Endothelial cell (in vitro differentiated cells): ENCODE results near the gene TRIM26. TPM values are rescaled to one million over a fixed set of nuclear protein-coding genes. Genes with fewer than 3 reads are reported as not detected.

Experiments
- DNase-seq: peaks from one replicate; pipeline ENCODE4 v3.0.0; 2021; ENCODE audit warnings: low spot score
- H3K27ac Mint-ChIP-seq: one replicate; pipeline ENCODE4 v1.8.0; 2021; ENCODE audit warnings: mixed read lengths, inconsistent platforms; ENCODE audit not compliant: unreplicated experiment
- H3K27me3 Mint-ChIP-seq: one replicate; pipeline ENCODE4 v1.8.0; 2021; ENCODE audit warnings: mild to moderate bottlenecking, moderate library complexity, mixed read lengths, inconsistent platforms; ENCODE audit not compliant: unreplicated experiment
- H3K36me3 Mint-ChIP-seq: one replicate; pipeline ENCODE4 v1.8.0; 2021; ENCODE audit warnings: mild to moderate bottlenecking, low read depth, mixed read lengths, inconsistent platforms; ENCODE audit not compliant: unreplicated experiment
- H3K4me1 Mint-ChIP-seq: one replicate; pipeline ENCODE4 v1.8.0; 2021; ENCODE audit warnings: mild to moderate bottlenecking, mixed read lengths, inconsistent platforms; ENCODE audit not compliant: unreplicated experiment
- H3K4me3 Mint-ChIP-seq: one replicate; pipeline ENCODE4 v1.8.0; 2021; ENCODE audit warnings: mild to moderate bottlenecking, mixed read lengths, inconsistent platforms; ENCODE audit not compliant: unreplicated experiment
- H3K9me3 Mint-ChIP-seq: one replicate; pipeline ENCODE4 v1.8.0; 2021; ENCODE audit warnings: mixed read lengths, inconsistent platforms; ENCODE audit not compliant: unreplicated experiment
- total RNA-seq: library from RNA; stranded (reverse); fragmentation: NEBNext Ultra II Directional; extraction: Animal tissue kit (Norgen Biotek cat#: 25700); gene quantifications from one replicate; pipeline ENCODE4 v1.2.1, GENCODE V29; 2021; ENCODE audit not compliant: unreplicated experiment
- TF ChIP-seq, protein P1 (sequence below): fragments of 200-600 bp; sonication (generic); IDR thresholded peaks from one replicate; pipeline ENCODE4 v1.5.0; 2021; ENCODE audit warnings: antibody characterized with exemption; ENCODE audit not compliant: unreplicated experiment

TRIM26 gene
- total RNA-seq, 1 donor from 2014 or later = 27.1 TPM

DNA sequence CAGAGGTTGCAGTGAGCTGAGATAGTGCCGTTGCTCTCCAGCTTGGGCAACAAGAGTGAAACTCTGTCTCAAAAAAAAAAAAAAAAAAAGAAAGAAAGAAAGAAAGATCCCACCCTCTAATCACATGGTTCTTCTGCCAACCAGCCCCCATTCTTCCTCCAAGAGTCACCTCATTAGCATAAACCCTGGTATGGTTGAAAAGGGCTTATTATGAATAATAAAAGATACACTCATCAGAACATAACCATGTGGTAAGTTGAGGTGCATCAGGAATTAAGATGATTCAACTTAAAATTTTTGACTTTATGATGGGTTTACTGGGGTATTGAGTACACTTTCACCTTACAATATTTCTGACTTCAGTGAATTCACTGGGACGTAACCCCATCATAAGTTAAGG lies 78.1 kb downstream of the TRIM26 start:
- peaks cover 3% of the 10 kb centered on the region for H3K4me1 Mint-ChIP-seq
- DNase-seq = no peak
- no peak overlapping the region for H3K4me3 Mint-ChIP-seq
- H3K27me3 Mint-ChIP-seq = peaks cover 5% of the 10 kb centered on the region
- TF ChIP-seq, protein P1, sequence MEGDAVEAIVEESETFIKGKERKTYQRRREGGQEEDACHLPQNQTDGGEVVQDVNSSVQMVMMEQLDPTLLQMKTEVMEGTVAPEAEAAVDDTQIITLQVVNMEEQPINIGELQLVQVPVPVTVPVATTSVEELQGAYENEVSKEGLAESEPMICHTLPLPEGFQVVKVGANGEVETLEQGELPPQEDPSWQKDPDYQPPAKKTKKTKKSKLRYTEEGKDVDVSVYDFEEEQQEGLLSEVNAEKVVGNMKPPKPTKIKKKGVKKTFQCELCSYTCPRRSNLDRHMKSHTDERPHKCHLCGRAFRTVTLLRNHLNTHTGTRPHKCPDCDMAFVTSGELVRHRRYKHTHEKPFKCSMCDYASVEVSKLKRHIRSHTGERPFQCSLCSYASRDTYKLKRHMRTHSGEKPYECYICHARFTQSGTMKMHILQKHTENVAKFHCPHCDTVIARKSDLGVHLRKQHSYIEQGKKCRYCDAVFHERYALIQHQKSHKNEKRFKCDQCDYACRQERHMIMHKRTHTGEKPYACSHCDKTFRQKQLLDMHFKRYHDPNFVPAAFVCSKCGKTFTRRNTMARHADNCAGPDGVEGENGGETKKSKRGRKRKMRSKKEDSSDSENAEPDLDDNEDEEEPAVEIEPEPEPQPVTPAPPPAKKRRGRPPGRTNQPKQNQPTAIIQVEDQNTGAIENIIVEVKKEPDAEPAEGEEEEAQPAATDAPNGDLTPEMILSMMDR = no peak
- no peaks in the 10 kb centered on the region for H3K36me3 Mint-ChIP-seq
- no peak overlapping the region for H3K27ac Mint-ChIP-seq
- no peaks in the 10 kb centered on the region for H3K9me3 Mint-ChIP-seq

Other genes starting within 250 kb of the TRIM26 start
- 39.0 TPM for gene POLR1H, start 152.1 kb downstream of the TRIM26 start, total RNA-seq
- 39.3 TPM for gene PPP1R11, start 146.2 kb downstream of the TRIM26 start, total RNA-seq
- gene RNF39, start 137.6 kb downstream of the TRIM26 start, total RNA-seq = not detected
- not detected for gene TRIM31, start 100.3 kb downstream of the TRIM26 start, total RNA-seq
- gene TRIM40, start 77.3 kb downstream of the TRIM26 start, total RNA-seq = not detected
- not detected for gene TRIM10, start 52.2 kb downstream of the TRIM26 start, total RNA-seq
- gene TRIM15, start 49.9 kb downstream of the TRIM26 start, total RNA-seq = not detected
- gene TRIM39, start 113.5 kb upstream of the TRIM26 start, total RNA-seq = 19.4 TPM
- gene RPP21, start 131.8 kb upstream of the TRIM26 start, total RNA-seq = 35.2 TPM